Endothelial cell of umbilical vein (primary cell): ENCODE data around the gene MRPS34. TPM values are rescaled to one million over a fixed set of nuclear protein-coding genes. Genes with fewer than 3 reads are reported as not detected.

Experiments used
- BruUV-seq: library from RNA; stranded (reverse); fragments of 400-500 nt; replicated peaks from 2 replicates; lab custom pipeline; 2021; lab: Mats Ljungman, UMichigan
- CTCF ChIA-PET: fragments of 300-600, 350-600 bp; sonication (Branson Sonifier 250); formaldehyde crosslinking; loops from one replicate; lab custom pipeline; 2021; ENCODE audit warnings: antibody characterized with exemption, inconsistent platforms; lab: Charles Lee
- POLR2A ChIA-PET: fragments of 300-600, 350-600 bp; sonication (Branson Sonifier 250); formaldehyde crosslinking; loops from one replicate; lab custom pipeline; 2021; ENCODE audit warnings: antibody characterized with exemption, inconsistent platforms; lab: Charles Lee
- DNase-seq: peaks from one replicate; pipeline ENCODE4 v3.0.0-alpha.2; 2011; ENCODE audit warnings: low read depth, low spot score
- FAIRE-seq: peaks from 2 replicates; lab custom pipeline; 2011; peaks lifted over from hg19 to GRCh38; lab: Jason Lieb, UNC
- H2AFZ ChIP-seq: 2 replicates; pipeline ENCODE4 v1.6.0; 2012; ENCODE audit warnings: low read depth, low read length, control low read depth, inconsistent platforms
- H3K27ac ChIP-seq: 2 replicates; pipeline ENCODE4 v1.5.1; 2011; ENCODE audit warnings: low read depth, mild to moderate bottlenecking, control low read depth, low read length, moderate library complexity; ENCODE audit not compliant: insufficient read depth
- H3K27me3 ChIP-seq, 2 experiments: 2 replicates each; pipeline versions ENCODE4 v1.6.0 to v1.6.1; 2011; ENCODE audit warnings: low read length in 2 of 2, mixed read lengths in 1 of 2; ENCODE audit not compliant: control insufficient read depth in 2 of 2, insufficient read depth in 2 of 2
- H3K36me3 ChIP-seq, 2 experiments: 2 replicates in 1 of 2; 3 replicates in 1 of 2; pipeline ENCODE4 v1.5.1; 2011; ENCODE audit warnings: low read length in 2 of 2, mild to moderate bottlenecking in 1 of 2, moderate library complexity in 1 of 2; ENCODE audit not compliant: control insufficient read depth in 2 of 2, insufficient read depth in 2 of 2; ENCODE audit errors: extremely low read depth in 1 of 2
- H3K4me1 ChIP-seq: 3 replicates; pipeline ENCODE4 v1.5.1; 2011; ENCODE audit warnings: mild to moderate bottlenecking, low read length; ENCODE audit not compliant: control insufficient read depth, insufficient read depth; ENCODE audit errors: extremely low read depth
- H3K4me2 ChIP-seq: 2 replicates; pipeline ENCODE4 v1.6.1; 2011; ENCODE audit warnings: low read length, control low read depth, mixed read lengths; ENCODE audit not compliant: insufficient read depth
- H3K4me3 ChIP-seq, 3 experiments: fragments of 200-600 bp in 1 of 3; sonication (generic), shearing (Covaris generic) in 1 of 3; replicated peaks in 1 of 3; 2 replicates each; pipeline ENCODE4 v1.5.1; 2011 to 2016; ENCODE audit warnings: control low read depth in 3 of 3, low read length in 3 of 3, mild to moderate bottlenecking in 2 of 3, inconsistent platforms in 1 of 3, low read depth in 1 of 3, moderate library complexity in 1 of 3; ENCODE audit not compliant: insufficient read depth in 1 of 3
- H3K79me2 ChIP-seq: 2 replicates; pipeline ENCODE4 v1.6.0; 2012; ENCODE audit warnings: low read length, inconsistent platforms; ENCODE audit not compliant: control insufficient read depth, insufficient read depth
- H3K9ac ChIP-seq: replicated peaks from 2 replicates; pipeline ENCODE3; 2011; ENCODE audit warnings: low read length, control low read depth; ENCODE audit not compliant: insufficient read depth; ENCODE audit errors: extremely low read depth
- H3K9me1 ChIP-seq: replicated peaks from 3 replicates; pipeline ENCODE4 v1.6.0; 2011; ENCODE audit warnings: mild to moderate bottlenecking, low read length; ENCODE audit not compliant: control insufficient read depth, insufficient read depth; ENCODE audit errors: extremely low read depth
- H3K9me3 ChIP-seq: replicated peaks from 2 replicates; pipeline ENCODE4 v1.5.1; 2012; ENCODE audit warnings: low read length, inconsistent platforms; ENCODE audit not compliant: control insufficient read depth, insufficient read depth
- H4K20me1 ChIP-seq: replicated peaks from 2 replicates; pipeline ENCODE3; 2011; ENCODE audit warnings: mild to moderate bottlenecking, low read length; ENCODE audit not compliant: control insufficient read depth, insufficient read depth; ENCODE audit errors: extremely low read depth
- EZH2 ChIP-seq: IDR thresholded peaks from 2 replicates; pipeline ENCODE4 v1.6.1; 2012; ENCODE audit warnings: borderline replicate concordance, low read depth, mild to moderate bottlenecking, moderate library complexity, low read length, inconsistent platforms; ENCODE audit not compliant: severe bottlenecking
- FOS ChIP-seq: IDR thresholded peaks from 2 replicates; pipeline ENCODE4 v1.6.1; 2011; ENCODE audit warnings: mild to moderate bottlenecking, low read length, moderate library complexity, borderline replicate concordance; ENCODE audit not compliant: insufficient read depth
- JUN ChIP-seq: IDR thresholded peaks from 2 replicates; pipeline ENCODE4 v1.6.1; 2011; ENCODE audit warnings: borderline replicate concordance, low read depth; ENCODE audit not compliant: insufficient read length, insufficient read depth
- MYC ChIP-seq: IDR thresholded peaks from one replicate; pipeline ENCODE4 v1.6.1; 2011; ENCODE audit warnings: mild to moderate bottlenecking, low read depth, low read length
- POLR2A ChIP-seq: IDR thresholded peaks from 2 replicates; pipeline ENCODE4 v1.6.1; 2012; ENCODE audit warnings: low read depth, mild to moderate bottlenecking, control low read depth, low read length
- POLR2AphosphoS5 ChIP-seq: IDR thresholded peaks from 2 replicates; pipeline ENCODE4 v1.6.1; 2012; ENCODE audit warnings: low read depth, mild to moderate bottlenecking, control low read depth, low read length, moderate library complexity; ENCODE audit not compliant: insufficient read depth
- dilution Hi-C: fragments of 300-500 bp; cut with MboI; formaldehyde crosslinking; loops from one replicate; pipeline ENCODE4 v1.15.0; 2019; ENCODE audit warnings: low sequenced_read_pairs; ENCODE audit not compliant: extremely low pct_ligation_motif_present
- intact Hi-C: fragments of 100-400 bp; cut with micrococcal nuclease; formaldehyde crosslinking; loops from one replicate; pipeline ENCODE4 v1.10.0; 2022
- polyA plus RNA-seq, 4 experiments: library from polyadenylated mRNA; depleted of rRNA in 3 of 4; stranded (reverse) in 3 of 4; unstranded in 1 of 4; fragments of >200 nt; gene quantifications; 2 replicates each; pipeline versions ENCODE4 v1.2.1 to v1.2.3, GENCODE V29; 2011 to 2012; ENCODE audit warnings: missing spikeins in 1 of 4
- total RNA-seq: library from RNA; stranded (reverse); gene quantifications from 2 replicates; pipeline ENCODE4 v1.2.3, GENCODE V29; 2021
- TF ChIP-seq, protein P1 (sequence below), 2 donors: IDR thresholded peaks; 1 replicate in 1 of 2; 2 replicates in 1 of 2; pipeline ENCODE4 v1.5.1; 2011; ENCODE audit warnings: low read length in 2 of 2, mild to moderate bottlenecking in 2 of 2, moderate library complexity in 2 of 2, control low read depth in 1 of 2, inconsistent platforms in 1 of 2, low read depth in 1 of 2; ENCODE audit not compliant: insufficient read depth in 1 of 2; ENCODE audit errors: extremely low read depth in 1 of 2
- TF ChIP-seq, protein P2 (sequence below): IDR thresholded peaks from 2 replicates; pipeline ENCODE4 v1.6.1; 2011; ENCODE audit not compliant: insufficient read depth, insufficient read length

The MRPS34 gene
- total and polyA plus RNA-seq, 2 donors (not counting 3 experiments of a cell fraction or from before 2014, with no cell fraction given), result 82.1 to 102 TPM

DNA sequence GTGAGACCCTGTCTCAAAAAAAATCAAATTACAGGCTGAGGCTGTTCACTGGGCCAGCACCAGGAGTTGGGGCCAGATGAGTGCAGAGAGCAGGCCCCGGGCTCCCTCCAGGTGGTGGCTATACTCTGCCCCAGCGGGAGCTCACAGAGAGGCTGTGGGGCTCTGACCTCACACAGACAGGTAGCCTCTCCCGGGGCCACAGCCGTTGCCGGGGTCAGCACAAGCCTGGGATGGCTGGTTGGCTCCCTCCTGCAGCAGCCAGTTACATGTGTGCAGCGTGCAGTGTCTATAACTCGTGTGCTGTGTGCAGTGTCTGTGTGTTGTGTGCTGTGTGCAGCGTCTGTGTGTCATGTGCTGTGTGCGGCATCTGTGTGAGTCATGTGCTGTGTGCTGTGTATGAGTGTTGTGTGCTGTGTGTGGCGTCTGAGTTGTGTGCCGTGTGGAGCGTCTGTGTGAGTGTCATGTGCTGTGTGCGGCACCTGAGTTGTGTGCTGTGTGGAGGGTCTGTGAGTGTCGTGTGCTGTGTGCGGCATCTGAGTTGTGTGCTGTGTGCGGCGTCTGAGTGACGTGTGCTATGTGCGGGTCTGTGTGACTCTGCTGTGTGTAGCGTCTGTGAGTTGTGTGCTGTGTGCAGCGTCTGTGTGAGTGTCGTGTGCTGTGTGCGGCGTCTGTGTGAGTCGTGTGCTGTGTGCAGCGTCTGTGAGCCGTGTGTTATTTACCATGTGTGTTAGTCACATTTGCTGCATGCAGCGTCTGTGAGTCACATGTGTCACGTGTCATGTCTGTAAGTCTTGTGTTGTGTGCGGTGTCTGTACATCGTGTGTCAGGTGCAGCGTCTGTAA lies 46.1 kb downstream of the MRPS34 start:
- no peak overlapping the region for H3K4me2 ChIP-seq
- no peak overlapping the region for H2AFZ ChIP-seq
- H3K79me2 ChIP-seq, result peaks cover 17% of the 10 kb centered on the region
- no peaks in the 10 kb centered on the region for H4K20me1 ChIP-seq
- DNase-seq (no peak), FAIRE-seq (no peak)
- H3K9me3 ChIP-seq, result no peaks in the 10 kb centered on the region
- TF ChIP-seq POLR2AphosphoS5 (no peak), POLR2A (no peak), JUN (no peak), EZH2 (no peak), FOS (no peak), MYC (no peak)
- TF ChIP-seq, protein P1, sequence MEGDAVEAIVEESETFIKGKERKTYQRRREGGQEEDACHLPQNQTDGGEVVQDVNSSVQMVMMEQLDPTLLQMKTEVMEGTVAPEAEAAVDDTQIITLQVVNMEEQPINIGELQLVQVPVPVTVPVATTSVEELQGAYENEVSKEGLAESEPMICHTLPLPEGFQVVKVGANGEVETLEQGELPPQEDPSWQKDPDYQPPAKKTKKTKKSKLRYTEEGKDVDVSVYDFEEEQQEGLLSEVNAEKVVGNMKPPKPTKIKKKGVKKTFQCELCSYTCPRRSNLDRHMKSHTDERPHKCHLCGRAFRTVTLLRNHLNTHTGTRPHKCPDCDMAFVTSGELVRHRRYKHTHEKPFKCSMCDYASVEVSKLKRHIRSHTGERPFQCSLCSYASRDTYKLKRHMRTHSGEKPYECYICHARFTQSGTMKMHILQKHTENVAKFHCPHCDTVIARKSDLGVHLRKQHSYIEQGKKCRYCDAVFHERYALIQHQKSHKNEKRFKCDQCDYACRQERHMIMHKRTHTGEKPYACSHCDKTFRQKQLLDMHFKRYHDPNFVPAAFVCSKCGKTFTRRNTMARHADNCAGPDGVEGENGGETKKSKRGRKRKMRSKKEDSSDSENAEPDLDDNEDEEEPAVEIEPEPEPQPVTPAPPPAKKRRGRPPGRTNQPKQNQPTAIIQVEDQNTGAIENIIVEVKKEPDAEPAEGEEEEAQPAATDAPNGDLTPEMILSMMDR (IDR thresholded peaks at IDR 0.05; ENCODE audit: extremely low read depth in 1 of 2, insufficient read depth in 1 of 2, low read depth in 1 of 2, low read length in 2 of 2), result no peak
- TF ChIP-seq, protein P2, sequence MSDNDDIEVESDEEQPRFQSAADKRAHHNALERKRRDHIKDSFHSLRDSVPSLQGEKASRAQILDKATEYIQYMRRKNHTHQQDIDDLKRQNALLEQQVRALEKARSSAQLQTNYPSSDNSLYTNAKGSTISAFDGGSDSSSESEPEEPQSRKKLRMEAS, result peak; percentile 11
- H3K27me3 ChIP-seq, result no peaks in the 10 kb centered on the region
- no peak overlapping the region for H3K4me3 ChIP-seq
- no peak overlapping the region for H3K9ac ChIP-seq
- intact Hi-C loops, result no loop called here
- BruUV-seq, result no TSS peak
- H3K4me1 ChIP-seq, result peaks cover 6% of the 10 kb centered on the region
- CTCF ChIA-PET, result interaction anchor here (2.3 kb wide), 1 partner anchor 233 kb away, joined by 7 read pairs; no protein-coding TSS in a partner anchor
- H3K9me1 ChIP-seq, result no peaks in the 10 kb centered on the region
- dilution Hi-C loops, result no loop called here
- no peak overlapping the region for H3K27ac ChIP-seq
- H3K36me3 ChIP-seq, result peaks cover 4 to 31% of the 10 kb centered on the region in 2 experiments
- POLR2A ChIA-PET, result no interaction called here
